ENCODE results near the gene NEUROG2. TPM values are rescaled to one million over a fixed set of nuclear protein-coding genes. Genes with fewer than 3 reads are reported as not detected.

The NEUROG2 gene
- total RNA-seq, 1 donor: not detected

- TF ChIP-seq CTCF (IDR thresholded peaks at IDR 0.05; ENCODE audit: insufficient read depth, low read length): no peak
- no peak for DNase-seq (ENCODE audit: low read depth)
- H3K4me3 ChIP-seq (ENCODE audit: low read depth, low read length): no peak overlapping the region
These were observed 589 bp upstream of the NEUROG2 start for GRCh38 chr4:112516471-112517066.

- DNase-seq (ENCODE audit: low read depth): peak; percentile 31
- peak overlapping the region; percentile 63 for H3K4me3 ChIP-seq (ENCODE audit: low read depth, low read length)
- no peak for TF ChIP-seq CTCF (IDR thresholded peaks at IDR 0.05; ENCODE audit: insufficient read depth, low read length)
These were observed 548 bp downstream of the NEUROG2 start for GRCh38 chr4:112515198-112516065.

DNA sequence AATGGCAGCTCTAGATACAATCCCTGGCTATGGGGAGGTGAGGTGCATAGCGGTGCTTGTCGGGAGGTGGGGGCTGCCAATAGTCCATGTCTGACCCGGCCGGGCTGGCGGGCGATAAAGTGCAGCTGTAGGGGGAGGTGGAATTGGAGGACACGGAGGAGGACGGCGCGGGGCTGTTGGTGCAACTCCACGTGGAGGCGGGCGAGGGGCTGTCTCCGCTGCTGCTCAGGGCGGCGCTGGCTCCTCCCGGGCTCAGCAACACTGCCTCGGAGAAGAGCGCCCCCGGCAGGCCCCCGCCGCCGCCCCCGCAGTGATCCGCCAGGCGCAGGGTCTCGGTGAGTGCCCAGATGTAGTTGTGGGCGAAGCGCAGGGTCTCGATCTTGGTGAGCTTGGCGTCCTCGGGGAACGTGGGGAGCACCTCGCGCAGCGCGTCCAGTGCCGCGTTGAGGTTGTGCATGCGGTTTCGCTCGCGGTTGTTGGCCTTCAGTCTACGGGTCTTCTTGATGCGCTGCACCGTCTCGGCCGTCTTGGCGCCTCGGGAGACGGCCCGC lies 1.3 kb downstream of the NEUROG2 start:
- no peak for TF ChIP-seq CTCF (IDR thresholded peaks at IDR 0.05; ENCODE audit: insufficient read depth, low read length)
- no peak for DNase-seq (ENCODE audit: low read depth)
- H3K4me3 ChIP-seq (ENCODE audit: low read depth, low read length): peak overlapping the region; percentile 63

DNA sequence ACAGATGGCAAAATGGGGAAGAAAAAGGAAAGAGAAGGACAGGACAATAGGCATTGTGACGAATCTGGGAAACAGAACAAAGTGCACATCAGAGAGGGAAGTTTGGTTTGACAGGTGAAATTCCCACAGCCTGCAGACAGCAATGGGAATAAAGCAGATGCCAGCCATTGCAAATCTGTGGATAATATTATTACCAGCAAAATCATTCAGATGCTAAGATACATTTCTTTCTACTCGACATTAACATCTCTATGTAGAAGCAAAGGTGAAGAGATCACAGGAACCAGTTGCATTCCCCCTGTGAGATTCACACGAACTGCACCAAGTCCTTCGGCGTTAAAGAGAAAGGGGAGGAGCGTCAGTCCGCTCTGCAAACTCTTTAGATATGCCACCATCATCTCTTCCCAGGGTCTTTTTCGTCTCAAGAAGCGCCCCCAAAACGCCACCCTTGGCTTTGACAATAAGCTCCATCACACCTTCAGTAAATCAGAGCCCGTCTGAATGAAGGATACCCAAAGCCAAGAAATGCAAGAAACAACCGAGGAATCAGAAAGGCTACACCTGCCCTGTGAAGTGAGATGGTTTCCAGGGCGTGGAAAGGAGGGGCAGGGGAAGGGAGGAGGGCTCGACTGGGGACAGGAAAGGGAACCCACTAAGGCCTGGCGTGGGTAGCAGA lies 1.9 kb downstream of the NEUROG2 start:
- DNase-seq (ENCODE audit: low read depth): no peak
- TF ChIP-seq CTCF (IDR thresholded peaks at IDR 0.05; ENCODE audit: insufficient read depth, low read length): no peak
- no peak overlapping the region for H3K4me3 ChIP-seq (ENCODE audit: low read depth, low read length)

DNA sequence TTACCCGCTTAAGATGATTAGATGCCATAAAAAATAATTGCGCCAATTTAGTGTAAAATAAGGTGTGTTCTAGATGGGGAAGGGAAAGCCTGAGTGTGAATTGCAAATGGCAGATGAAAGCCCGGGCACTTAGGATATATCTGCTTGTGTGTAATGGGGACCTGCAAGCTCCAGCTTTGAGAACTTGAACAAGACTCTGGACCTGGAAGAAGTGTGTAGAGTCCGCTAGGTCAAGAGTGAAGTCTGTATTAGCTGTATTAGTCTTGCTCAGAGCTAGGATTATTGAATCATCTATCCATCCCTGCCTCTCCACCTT lies 4.2 kb downstream of the NEUROG2 start:
- no peak overlapping the region for H3K4me3 ChIP-seq (ENCODE audit: low read depth, low read length)
- TF ChIP-seq CTCF (IDR thresholded peaks at IDR 0.05; ENCODE audit: insufficient read depth, low read length): no peak
- no peak for DNase-seq (ENCODE audit: low read depth)

DNA sequence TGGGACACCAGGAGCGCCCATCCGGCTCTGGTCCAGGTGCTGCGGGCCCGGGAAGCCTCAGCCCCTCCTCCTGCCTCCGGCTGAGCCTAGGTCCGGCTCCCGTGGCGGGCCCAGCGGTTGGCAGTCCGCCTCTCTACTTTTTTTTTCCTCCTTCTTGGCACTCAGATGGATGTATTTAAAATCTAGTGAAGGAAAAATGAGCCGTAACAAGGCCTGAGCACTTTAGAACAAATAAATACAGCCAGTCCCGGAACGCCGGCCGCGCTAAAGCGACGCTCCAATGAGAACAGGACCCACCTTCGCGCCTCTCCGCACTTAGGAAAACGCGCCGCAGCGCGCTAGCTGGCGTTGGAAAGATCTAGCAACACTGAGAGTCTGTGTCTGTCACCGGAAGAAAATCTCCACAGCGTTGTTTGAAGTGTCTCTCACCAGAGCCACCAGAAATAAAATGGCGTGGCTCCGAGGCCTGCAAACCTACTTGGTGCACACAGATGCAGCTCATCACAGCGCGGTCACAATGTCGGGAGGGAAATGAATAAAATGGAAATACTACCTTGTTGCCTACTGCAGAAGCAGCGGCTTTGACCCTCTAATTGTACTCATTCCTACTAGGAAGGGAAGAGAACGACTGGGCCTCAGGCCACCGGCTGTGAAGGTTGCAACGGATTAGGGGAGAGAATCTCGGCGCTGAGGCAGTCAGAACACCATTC lies 4.7 kb downstream of the NEUROG2 start:
- no peak for DNase-seq (ENCODE audit: low read depth)
- no peak for TF ChIP-seq CTCF (IDR thresholded peaks at IDR 0.05; ENCODE audit: insufficient read depth, low read length)
- H3K4me3 ChIP-seq (ENCODE audit: low read depth, low read length): peak overlapping the region; percentile 3
